ENCODE data around the gene YWHAH. TPM values are rescaled to one million over a fixed set of nuclear protein-coding genes. Genes with fewer than 3 reads are reported as not detected.

The YWHAH gene
- total and polyA plus RNA-seq, 9 of the 15 experiments (the other 6 are each of a cell fraction or from before 2014, with no cell fraction given): 32.0 to 177 (median 114) TPM

DNA sequence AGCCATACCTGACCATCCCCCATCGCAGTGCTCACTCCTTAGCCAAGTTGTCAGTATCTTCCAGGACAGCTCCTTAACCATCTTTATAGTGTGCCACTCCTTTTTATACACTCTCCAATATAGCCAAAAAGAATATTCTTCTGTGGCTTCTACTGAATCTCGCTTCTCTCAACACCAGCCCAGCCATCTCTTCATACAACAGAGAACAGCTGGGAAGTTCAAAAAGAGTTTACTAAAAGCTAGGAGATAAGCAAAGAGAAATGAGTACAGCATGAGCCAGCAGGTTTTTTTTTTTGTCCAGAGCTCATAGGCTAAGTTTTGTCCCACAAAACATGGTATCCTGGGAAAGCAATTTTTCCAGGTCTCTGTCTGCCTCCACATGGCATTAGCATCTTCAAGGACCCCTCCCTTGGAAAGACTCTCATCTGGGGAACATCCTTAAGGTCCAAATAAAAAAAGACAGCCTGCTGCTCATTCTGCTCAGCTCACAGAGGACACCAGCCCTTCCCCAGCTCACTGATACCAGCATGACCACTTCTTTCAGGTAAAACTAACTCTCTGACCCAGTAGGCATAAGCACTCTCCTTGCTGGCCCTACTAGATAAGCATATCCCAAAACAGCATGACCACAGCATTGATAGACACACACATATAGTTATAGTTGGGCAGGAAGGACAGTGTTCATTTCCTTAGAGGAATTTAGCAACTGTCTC lies 48.8 kb upstream of the YWHAH start (continued):
- TF ChIP-seq, protein P1, sequence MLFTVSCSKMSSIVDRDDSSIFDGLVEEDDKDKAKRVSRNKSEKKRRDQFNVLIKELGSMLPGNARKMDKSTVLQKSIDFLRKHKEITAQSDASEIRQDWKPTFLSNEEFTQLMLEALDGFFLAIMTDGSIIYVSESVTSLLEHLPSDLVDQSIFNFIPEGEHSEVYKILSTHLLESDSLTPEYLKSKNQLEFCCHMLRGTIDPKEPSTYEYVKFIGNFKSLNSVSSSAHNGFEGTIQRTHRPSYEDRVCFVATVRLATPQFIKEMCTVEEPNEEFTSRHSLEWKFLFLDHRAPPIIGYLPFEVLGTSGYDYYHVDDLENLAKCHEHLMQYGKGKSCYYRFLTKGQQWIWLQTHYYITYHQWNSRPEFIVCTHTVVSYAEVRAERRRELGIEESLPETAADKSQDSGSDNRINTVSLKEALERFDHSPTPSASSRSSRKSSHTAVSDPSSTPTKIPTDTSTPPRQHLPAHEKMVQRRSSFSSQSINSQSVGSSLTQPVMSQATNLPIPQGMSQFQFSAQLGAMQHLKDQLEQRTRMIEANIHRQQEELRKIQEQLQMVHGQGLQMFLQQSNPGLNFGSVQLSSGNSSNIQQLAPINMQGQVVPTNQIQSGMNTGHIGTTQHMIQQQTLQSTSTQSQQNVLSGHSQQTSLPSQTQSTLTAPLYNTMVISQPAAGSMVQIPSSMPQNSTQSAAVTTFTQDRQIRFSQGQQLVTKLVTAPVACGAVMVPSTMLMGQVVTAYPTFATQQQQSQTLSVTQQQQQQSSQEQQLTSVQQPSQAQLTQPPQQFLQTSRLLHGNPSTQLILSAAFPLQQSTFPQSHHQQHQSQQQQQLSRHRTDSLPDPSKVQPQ (CRISPR knock-in tag; IDR thresholded peaks at IDR 0.05; ENCODE audit: borderline replicate concordance): no peak
- TF ChIP-seq, protein P2, sequence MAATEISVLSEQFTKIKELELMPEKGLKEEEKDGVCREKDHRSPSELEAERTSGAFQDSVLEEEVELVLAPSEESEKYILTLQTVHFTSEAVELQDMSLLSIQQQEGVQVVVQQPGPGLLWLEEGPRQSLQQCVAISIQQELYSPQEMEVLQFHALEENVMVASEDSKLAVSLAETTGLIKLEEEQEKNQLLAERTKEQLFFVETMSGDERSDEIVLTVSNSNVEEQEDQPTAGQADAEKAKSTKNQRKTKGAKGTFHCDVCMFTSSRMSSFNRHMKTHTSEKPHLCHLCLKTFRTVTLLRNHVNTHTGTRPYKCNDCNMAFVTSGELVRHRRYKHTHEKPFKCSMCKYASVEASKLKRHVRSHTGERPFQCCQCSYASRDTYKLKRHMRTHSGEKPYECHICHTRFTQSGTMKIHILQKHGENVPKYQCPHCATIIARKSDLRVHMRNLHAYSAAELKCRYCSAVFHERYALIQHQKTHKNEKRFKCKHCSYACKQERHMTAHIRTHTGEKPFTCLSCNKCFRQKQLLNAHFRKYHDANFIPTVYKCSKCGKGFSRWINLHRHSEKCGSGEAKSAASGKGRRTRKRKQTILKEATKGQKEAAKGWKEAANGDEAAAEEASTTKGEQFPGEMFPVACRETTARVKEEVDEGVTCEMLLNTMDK (IDR thresholded peaks at IDR 0.05; ENCODE audit: borderline replicate concordance, insufficient read depth, low read depth, low read length, poor library complexity, severe bottlenecking): no peak
- TF ChIP-seq, protein P3, sequence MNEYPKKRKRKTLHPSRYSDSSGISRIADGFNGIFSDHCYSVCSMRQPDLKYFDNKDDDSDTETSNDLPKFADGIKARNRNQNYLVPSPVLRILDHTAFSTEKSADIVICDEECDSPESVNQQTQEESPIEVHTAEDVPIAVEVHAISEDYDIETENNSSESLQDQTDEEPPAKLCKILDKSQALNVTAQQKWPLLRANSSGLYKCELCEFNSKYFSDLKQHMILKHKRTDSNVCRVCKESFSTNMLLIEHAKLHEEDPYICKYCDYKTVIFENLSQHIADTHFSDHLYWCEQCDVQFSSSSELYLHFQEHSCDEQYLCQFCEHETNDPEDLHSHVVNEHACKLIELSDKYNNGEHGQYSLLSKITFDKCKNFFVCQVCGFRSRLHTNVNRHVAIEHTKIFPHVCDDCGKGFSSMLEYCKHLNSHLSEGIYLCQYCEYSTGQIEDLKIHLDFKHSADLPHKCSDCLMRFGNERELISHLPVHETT (CRISPR knock-in tag; conservative IDR thresholded peaks at IDR 0.05 in 1 of 2, IDR thresholded peaks at IDR 0.05 in 1 of 2): peak in 1 of 2 experiments; percentile 48; a peak in 1 of 4 replicates
- peak; percentile 76 for TF ChIP-seq MAFG (tag; conservative IDR thresholded peaks at IDR 0.05)
- TF ChIP-seq, protein P4, sequence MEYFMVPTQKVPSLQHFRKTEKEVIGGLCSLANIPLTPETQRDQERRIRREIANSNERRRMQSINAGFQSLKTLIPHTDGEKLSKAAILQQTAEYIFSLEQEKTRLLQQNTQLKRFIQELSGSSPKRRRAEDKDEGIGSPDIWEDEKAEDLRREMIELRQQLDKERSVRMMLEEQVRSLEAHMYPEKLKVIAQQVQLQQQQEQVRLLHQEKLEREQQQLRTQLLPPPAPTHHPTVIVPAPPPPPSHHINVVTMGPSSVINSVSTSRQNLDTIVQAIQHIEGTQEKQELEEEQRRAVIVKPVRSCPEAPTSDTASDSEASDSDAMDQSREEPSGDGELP (CRISPR knock-in tag; IDR thresholded peaks at IDR 0.05; ENCODE audit: borderline replicate concordance): peak; percentile 75
- TF ChIP-seq RBBP5 (IDR thresholded peaks at IDR 0.05; ENCODE audit: borderline replicate concordance, insufficient read depth, low read length, poor library complexity, severe bottlenecking): peak; percentile 58
- TF ChIP-seq, protein P5, sequence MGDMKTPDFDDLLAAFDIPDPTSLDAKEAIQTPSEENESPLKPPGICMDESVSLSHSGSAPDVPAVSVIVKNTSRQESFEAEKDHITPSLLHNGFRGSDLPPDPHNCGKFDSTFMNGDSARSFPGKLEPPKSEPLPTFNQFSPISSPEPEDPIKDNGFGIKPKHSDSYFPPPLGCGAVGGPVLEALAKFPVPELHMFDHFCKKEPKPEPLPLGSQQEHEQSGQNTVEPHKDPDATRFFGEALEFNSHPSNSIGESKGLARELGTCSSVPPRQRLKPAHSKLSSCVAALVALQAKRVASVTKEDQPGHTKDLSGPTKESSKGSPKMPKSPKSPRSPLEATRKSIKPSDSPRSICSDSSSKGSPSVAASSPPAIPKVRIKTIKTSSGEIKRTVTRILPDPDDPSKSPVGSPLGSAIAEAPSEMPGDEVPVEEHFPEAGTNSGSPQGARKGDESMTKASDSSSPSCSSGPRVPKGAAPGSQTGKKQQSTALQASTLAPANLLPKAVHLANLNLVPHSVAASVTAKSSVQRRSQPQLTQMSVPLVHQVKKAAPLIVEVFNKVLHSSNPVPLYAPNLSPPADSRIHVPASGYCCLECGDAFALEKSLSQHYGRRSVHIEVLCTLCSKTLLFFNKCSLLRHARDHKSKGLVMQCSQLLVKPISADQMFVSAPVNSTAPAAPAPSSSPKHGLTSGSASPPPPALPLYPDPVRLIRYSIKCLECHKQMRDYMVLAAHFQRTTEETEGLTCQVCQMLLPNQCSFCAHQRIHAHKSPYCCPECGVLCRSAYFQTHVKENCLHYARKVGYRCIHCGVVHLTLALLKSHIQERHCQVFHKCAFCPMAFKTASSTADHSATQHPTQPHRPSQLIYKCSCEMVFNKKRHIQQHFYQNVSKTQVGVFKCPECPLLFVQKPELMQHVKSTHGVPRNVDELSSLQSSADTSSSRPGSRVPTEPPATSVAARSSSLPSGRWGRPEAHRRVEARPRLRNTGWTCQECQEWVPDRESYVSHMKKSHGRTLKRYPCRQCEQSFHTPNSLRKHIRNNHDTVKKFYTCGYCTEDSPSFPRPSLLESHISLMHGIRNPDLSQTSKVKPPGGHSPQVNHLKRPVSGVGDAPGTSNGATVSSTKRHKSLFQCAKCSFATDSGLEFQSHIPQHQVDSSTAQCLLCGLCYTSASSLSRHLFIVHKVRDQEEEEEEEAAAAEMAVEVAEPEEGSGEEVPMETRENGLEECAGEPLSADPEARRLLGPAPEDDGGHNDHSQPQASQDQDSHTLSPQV (IDR thresholded peaks at IDR 0.05): peak; percentile 70
- TF ChIP-seq RBM15 (IDR thresholded peaks at IDR 0.05; ENCODE audit: insufficient read depth, low read length): no peak
- TF ChIP-seq ETV5 (CRISPR knock-in tag; IDR thresholded peaks at IDR 0.05; ENCODE audit: low read depth): peak; percentile 55; the same call in 1 of the 2 replicates
- TF ChIP-seq TCF3 (CRISPR knock-in tag; IDR thresholded peaks at IDR 0.05): peak; percentile 96
- TF ChIP-seq FOXJ3 (CRISPR knock-in tag; IDR thresholded peaks at IDR 0.05): no peak
- no peak for TF ChIP-seq POLR2H (tag; IDR thresholded peaks at IDR 0.05; ENCODE audit: low read depth)
- no peak for TF ChIP-seq ZNF41 (CRISPR knock-in tag; conservative IDR thresholded peaks at IDR 0.05)
- TF ChIP-seq TRIM28 (IDR thresholded peaks at IDR 0.05): peak; percentile 15; the same call in 1 of the 2 replicates
